Measurements from ENCODE around the gene ARF6. TPM values are rescaled to one million over a fixed set of nuclear protein-coding genes. Genes with fewer than 3 reads are reported as not detected.

Gene ARF6
- total RNA-seq, 1 experiment from 2014 or later: 49.2 TPM

DNA sequence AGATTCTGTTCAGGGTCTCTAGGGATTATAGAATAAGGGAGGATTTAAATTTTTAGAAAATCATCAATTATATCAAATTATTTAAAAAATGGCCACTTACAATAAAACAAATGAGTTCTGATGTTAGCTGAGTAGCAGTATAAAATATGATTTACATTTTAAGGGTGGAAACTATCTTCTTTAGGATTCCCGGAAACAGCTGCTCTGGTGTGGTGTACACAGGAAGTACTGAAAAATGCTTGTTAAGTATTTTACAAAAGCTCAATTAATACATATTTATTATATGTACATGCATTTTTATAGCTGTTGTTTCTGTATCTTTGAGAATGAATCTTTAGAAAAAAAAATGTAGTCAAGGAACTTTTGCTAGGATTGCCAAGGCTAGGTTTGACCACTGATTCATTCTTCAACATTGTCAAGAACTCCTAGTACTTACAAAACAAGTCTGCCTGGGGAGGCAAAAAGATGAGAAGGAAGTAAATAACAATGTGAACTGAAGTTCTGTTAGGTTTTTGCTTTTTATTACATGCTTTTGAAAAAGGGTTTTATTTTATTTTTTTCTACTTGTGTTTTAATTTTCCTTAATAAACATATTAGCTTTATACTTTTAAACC is 48.0 kb downstream of the ARF6 start:
- no peak overlapping the region for H2BK12ac ChIP-seq (ENCODE audit: insufficient read length, low read depth, low read length)
- no peak overlapping the region for H4K8ac ChIP-seq (replicated peaks; ENCODE audit: insufficient read length, low read depth, low read length)
- H3K27me3 ChIP-seq (ENCODE audit: insufficient read depth, low read length): no peaks in the 10 kb centered on the region
- no peak overlapping the region for H3K56ac ChIP-seq (ENCODE audit: insufficient read length, low read depth, low read length)
- no peak overlapping the region for H2BK20ac ChIP-seq (ENCODE audit: low read depth, low read length, poor library complexity, severe bottlenecking)
- no peak overlapping the region for H4K5ac ChIP-seq (ENCODE audit: insufficient read length, low read depth, low read length)
- no peak overlapping the region for H3K23ac ChIP-seq (ENCODE audit: insufficient read length, low read depth, low read length)
- no peaks in the 10 kb centered on the region for H4K20me1 ChIP-seq (ENCODE audit: control insufficient read depth, insufficient read depth, insufficient read length)
- no peaks in the 10 kb centered on the region for H3K4me1 ChIP-seq (ENCODE audit: insufficient read depth, low read length)
- H2BK5ac ChIP-seq (ENCODE audit: insufficient read length, low read length): no peak overlapping the region
- no peak overlapping the region for H3K18ac ChIP-seq (ENCODE audit: insufficient read length, low read depth, low read length)
- Mint-ChIP-seq H3K4me3 (no peak overlapping the region), H3K27me3 (ENCODE audit: low read depth) (no peaks in the 10 kb centered on the region; the same call in 1 of the 2 replicates), H3K36me3 (ENCODE audit: insufficient read depth in 1 of 3, low read depth in 3 of 3) (peaks cover 17 to 24% (median 19%) of the 10 kb centered on the region in 3 experiments), H3K4me1 (no peaks in the 10 kb centered on the region), H3K27ac (no peak overlapping the region), H3K9me3 (peaks cover 27 to 30% of the 10 kb centered on the region in 2 experiments)
- no peak overlapping the region for H2AK5ac ChIP-seq (ENCODE audit: insufficient read length, low read length)
- no peak overlapping the region for H3K27ac ChIP-seq (ENCODE audit: insufficient read length, low read depth, low read length)
- H3K4ac ChIP-seq (ENCODE audit: low read depth, low read length): no peak overlapping the region
- H3K4me2 ChIP-seq (ENCODE audit: insufficient read depth, insufficient read length, low read length): no peak overlapping the region
- H4K91ac ChIP-seq (ENCODE audit: insufficient read length, low read depth, low read length): no peak overlapping the region
- TF ChIP-seq, protein P1, sequence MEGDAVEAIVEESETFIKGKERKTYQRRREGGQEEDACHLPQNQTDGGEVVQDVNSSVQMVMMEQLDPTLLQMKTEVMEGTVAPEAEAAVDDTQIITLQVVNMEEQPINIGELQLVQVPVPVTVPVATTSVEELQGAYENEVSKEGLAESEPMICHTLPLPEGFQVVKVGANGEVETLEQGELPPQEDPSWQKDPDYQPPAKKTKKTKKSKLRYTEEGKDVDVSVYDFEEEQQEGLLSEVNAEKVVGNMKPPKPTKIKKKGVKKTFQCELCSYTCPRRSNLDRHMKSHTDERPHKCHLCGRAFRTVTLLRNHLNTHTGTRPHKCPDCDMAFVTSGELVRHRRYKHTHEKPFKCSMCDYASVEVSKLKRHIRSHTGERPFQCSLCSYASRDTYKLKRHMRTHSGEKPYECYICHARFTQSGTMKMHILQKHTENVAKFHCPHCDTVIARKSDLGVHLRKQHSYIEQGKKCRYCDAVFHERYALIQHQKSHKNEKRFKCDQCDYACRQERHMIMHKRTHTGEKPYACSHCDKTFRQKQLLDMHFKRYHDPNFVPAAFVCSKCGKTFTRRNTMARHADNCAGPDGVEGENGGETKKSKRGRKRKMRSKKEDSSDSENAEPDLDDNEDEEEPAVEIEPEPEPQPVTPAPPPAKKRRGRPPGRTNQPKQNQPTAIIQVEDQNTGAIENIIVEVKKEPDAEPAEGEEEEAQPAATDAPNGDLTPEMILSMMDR (conservative IDR thresholded peaks at IDR 0.05): no peak
- no peaks in the 10 kb centered on the region for H3K79me1 ChIP-seq (ENCODE audit: insufficient read depth, low read depth, low read length, poor library complexity, severe bottlenecking)
- H3K9me3 ChIP-seq (ENCODE audit: control insufficient read depth, low read depth, low read length): no peaks in the 10 kb centered on the region
- no peak overlapping the region for H3T11ph ChIP-seq (ENCODE audit: low read length)
- no peak overlapping the region for H3K9ac ChIP-seq (ENCODE audit: extremely low read depth, insufficient read length, low read length)
- H3K14ac ChIP-seq (ENCODE audit: insufficient read depth, low read length): no peak overlapping the region
- no peak overlapping the region for H2BK15ac ChIP-seq (ENCODE audit: low read depth, low read length)
- no peak for DNase-seq
- H3K79me2 ChIP-seq (ENCODE audit: insufficient read depth, low read length): no peaks in the 10 kb centered on the region
- H2BK120ac ChIP-seq (ENCODE audit: low read depth, low read length, poor library complexity, severe bottlenecking): no peak overlapping the region
- WGBS (ENCODE audit: extremely low coverage, insufficient read length, low lambda C conversion rate): no CpG with 5 or more reads among the region's 1 CpG
- H2AFZ ChIP-seq (ENCODE audit: low read length): no peak overlapping the region
- no peaks in the 10 kb centered on the region for H3K23me2 ChIP-seq (ENCODE audit: insufficient read length, low read depth, low read length, poor library complexity, severe bottlenecking)
